Dedifferentiated amniotic fluid mesenchymal stem cell (primary cell): ENCODE results near the gene ENTREP3.
A peak's percentile ranks its signal among the peaks of the same experiment; 100 is the strongest.
"Not testable (repeated sequence)": the region's sequence is repeated elsewhere in the genome, so short reads cannot be mapped to it uniquely, and the experiment has no call there.

ENCODE experiments used
- DNase-seq: peaks from one replicate; pipeline ENCODE4 v3.0.0-alpha.2; 2016; ENCODE audit errors: extremely low spot score

The ENTREP3 gene

GRCh38 chr1:155223047-155223446, 32.2 kb downstream of the ENTREP3 start:
- DNase-seq = no peak

DNA sequence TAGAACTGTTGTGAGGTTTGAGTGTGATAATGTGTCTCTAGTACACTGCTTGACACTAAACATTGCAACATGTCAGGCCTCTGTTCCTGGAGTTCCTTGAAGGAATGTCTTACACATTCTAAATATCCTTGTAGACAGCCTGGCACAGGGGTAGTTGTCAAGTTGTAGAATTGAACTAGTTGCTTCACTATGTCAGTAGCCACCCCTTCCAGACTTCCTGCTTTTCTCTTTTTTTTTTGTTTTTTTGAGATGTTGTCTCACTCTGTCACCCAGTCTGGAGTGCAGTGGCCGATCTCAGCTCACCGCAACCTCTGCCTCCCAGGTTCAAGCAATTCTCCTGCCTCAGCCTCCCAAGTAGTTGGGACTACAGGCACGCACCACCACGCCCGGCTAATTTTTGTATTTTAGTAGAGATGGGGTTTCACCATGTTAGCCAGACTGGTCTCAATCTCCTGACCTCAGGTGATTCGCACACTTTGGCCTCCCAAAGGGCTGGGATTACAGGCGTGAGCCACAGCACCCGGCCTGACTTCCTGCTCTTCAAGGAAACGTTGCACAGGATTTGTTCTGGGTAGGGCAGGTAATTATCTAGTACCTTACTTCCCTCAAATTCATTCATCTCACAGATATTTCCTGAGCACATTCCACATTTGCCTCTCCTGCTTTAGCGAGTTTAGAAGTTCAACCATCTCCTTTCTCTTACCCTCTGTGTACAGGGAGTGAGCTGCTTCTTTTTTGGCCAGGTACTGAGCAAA, 34.9 kb downstream of the ENTREP3 start:
- not testable (repeated sequence) for DNase-seq

DNA sequence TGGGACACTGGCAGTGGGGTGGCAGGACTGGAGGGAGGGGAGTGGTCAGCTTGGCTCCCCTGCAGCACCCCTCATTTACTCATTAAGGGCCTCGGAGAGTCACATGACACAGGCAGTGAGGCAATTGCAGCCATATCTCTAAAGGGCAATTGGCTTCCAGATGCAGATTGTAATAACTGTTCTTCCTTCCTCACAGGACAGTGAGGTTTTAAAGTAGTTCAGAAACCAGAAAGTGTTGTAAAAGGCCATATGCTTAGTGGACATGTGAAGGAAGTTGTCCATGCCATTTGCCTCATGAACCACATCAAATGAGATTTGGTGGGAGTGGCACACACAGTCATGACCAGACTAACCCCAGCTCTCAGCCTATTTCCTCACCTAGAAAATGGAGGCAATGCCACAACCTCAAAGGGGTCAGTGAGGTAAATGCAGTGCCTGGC, 35.7 kb downstream of the ENTREP3 start:
- no peak for DNase-seq

- DNase-seq = peak; percentile 42
These were observed 36.3 kb downstream of the ENTREP3 start for GRCh38 chr1:155218854-155219591.

GRCh38 chr1:155214702-155215101, 40.6 kb downstream of the ENTREP3 start:
- DNase-seq = not testable (repeated sequence)

GRCh38 chr1:155212051-155212440, 43.2 kb downstream of the ENTREP3 start:
- not testable (repeated sequence) for DNase-seq

DNA sequence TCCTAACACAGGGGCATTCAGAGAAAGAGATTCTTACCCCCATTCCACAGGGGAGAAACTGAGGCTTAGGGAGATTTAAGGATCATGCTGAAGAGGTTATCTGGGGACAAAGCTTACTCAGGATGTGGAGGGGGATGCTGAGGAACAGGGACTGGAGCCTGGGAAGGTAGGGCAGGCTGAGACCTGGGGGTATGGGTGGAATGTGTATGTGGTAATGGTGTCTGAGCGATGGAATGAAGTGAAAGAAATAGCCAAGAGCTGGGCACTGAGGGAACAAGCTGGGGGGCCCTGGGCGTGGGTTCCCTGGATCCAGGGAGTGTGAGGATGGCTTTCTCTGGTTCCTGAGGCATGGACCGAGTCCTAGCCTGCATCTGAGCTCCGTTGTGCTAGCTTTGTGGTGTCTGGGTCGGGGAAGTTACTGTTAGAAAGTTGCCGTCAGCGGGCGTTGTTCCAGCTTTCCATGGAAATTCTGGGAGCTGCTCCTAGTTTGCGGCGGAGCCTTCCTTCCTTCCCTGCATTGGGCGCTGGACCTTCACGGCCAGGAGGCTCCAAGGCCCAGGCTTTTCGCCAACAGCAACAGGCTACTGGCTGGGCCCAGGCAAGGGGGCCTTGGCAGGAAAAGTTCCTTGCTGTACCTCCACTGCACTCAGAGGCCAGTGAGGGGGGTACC, 43.8 kb downstream of the ENTREP3 start:
- DNase-seq = not testable (repeated sequence)

DNA sequence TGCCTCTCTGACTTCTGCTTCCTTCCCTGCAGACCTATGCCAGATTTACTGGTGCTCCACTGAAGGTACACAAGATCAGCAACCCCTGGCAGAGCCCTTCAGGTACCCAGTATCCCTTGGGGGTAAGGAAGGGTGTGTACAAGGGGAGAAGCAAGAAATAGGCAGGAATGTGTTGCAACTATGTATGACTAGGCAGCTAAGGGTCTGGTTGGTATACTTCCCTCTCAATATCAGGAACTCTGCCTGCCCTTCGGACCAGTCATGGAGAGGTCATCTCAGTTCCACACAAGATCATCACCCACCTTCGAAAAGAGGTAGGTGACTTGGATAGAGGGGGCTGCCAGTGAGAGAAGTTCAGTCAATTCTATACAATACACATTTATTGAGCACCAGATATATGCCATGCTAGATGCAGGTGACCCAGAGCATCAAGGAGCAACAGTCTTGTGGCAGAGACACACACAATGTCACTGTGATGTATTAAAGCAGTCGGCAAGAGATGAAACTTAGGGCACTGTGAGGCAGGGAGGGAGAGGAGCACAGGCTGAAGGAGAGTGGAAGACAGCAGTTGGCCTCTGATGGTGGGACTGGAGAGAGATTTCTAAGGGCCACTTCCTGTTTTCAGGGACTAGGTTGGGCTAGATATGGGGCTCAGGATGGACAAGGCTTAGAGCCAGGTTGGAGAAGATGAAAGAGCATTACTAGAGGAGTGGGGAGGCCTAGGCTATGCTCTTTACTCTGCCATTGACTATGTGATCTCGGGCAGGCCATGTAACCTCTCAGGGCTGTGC, 44.8 kb downstream of the ENTREP3 start:
- DNase-seq = peak; percentile 13

DNA sequence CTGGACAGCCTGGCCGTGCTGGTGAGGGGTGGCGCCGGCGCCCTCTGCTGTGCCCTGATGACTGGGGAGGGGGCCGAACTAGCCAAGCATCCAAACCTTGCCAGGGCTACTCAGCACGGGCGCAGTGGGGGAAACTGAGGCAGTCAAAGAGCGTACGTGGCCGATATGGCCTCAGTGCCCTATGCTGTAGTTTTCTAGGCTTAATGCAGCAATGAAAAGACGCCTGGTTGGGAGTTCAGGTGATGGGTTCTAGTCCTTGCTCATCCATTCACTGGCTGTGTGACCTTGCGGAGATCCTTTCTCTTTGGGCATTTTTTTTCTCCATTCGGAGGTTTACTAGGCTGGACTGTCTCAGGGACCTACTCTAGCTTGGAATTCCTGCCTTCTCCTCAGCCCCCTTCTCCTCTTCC, 46.0 kb downstream of the ENTREP3 start:
- DNase-seq = no peak

DNA sequence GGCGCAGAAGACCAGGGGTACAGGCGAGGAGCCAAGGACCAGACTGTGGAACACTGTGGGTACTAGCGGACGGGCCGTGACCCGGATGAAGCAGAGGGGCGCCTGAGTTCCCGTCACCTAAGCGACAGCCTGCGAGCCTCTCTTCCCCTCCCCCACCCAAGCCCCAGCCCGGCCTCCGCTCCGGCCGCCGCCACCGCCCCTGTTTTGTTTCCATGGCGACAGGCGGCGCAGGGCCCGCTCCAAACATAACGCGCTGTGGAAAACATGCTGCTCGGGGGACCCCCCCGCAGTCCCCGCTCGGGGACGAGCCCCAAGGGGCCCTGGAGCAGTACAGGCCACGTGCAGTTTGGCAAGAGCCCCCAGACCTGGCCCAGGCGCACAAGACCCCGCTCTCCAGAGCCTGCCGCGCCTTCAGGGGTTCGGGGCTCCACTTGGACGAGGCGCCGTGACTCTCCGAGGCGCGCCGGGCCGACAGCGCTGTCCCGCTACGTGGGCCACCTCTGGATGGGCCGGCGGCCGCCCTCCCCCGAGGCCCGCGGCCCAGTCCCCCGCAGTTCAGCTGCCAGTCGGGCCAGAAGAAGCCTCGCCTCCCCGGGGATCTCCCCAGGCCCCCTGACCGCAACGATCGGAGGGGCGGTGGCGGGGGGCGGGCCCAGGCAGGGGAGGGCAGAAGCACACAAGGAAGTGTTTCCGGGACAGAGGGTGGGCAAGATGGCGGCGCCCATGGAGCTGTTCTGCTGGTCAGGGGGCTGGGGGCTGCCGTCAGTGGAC, 46.6 kb downstream of the ENTREP3 start, which contains the start of gene MTX1:
MTX1 (plus strand) TSS at position 155 of the 771 bp plus-strand sequence; CDS start at position 265, 110 bp downstream.
- peak; percentile 82 for DNase-seq

DNA sequence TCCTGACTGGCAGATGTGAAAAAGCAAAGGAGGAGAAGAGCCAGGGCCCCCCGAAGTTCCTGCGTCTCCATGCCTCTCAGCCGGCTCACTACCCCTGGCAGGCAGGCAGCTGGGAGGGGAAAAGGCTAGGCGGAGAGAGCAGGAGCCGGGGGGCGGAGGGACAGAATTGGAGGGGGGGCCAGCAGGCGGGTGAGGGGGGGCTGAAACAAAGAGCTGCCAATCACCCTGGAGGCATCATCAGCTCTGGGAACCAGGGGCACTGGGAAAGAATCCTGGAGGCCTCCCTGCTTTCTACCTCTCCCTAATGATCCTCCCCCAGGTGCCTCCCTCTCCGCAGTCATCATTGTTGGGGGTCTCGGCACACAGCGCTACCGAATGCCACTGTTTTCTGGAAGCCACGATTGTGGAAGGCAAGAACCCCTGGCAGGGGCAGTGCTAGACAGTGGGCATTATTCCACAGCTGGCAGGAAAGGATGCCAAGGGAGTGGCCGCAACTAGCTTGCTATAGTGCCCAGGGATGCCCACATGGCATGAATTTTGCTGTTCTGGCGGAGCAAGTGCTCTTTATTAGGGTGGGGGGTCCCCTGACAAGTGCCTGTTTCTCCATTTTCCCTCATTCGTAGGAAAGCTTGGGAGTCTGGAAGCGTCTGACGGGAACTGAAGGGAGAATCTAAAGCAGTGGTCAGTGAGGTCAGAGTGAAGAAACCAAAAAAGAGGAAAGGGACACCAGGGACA, 47.3 kb downstream of the ENTREP3 start, which contains the start of gene THBS3:
THBS3 (minus strand) TSS at position 92 of the 735 bp plus-strand sequence; CDS start at position 71, 21 bp downstream.
- no peak for DNase-seq

- peak; percentile 78 for DNase-seq
These were observed 48.1 kb downstream of the ENTREP3 start for GRCh38 chr1:155206891-155207805.

GRCh38 chr1:155205969-155206593, 49.2 kb downstream of the ENTREP3 start:
- no peak for DNase-seq

DNA sequence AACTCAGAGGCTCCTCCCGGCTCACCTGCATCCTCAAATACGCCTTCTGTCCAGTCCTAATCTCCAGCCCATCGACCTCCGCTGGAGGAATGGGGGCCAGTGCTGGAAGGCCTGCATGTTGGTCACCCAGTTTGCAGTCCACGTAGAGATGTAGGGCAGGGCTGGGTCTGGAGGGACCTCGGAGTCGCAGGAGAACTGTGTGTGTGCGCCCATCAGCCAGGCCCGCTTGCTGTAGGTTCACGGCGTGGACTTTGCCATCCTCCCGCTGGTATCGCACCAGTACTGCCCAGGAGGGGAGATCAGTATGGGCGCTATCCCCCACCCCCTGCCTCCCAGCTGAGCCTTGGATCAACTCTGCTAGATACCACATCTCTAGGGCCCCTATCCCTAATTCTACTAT, 50.2 kb downstream of the ENTREP3 start:
- DNase-seq = peak; percentile 5

GRCh38 chr1:155202731-155203515, 52.4 kb downstream of the ENTREP3 start:
- no peak for DNase-seq

DNA sequence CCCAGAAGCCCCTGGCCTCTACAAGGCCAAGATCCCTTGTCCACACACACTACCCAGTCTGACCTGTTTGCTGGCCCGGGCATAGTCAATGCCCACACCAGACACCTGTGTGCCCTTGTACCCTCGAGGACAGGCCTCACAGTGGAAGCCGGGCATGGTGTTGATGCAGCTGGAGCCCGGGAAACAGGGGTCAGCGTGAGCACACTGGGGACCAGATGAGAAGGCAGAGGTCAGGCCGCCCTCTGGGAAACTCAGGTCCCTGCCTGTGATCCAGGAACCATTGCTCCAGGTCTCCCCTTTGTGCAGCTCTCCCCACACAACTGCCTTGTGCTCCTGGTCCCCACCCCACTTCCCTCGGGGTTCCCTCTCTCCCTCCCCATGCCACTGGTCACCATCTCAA, 53.1 kb downstream of the ENTREP3 start:
- no peak for DNase-seq

GRCh38 chr1:155200920-155201319, 54.4 kb downstream of the ENTREP3 start:
- DNase-seq = no peak

GRCh38 chr1:155199792-155200191, 55.5 kb downstream of the ENTREP3 start:
- no peak for DNase-seq
